Measurements from ENCODE around the gene OSER1. TPM values are rescaled to one million over a fixed set of nuclear protein-coding genes. Genes with fewer than 3 reads are reported as not detected.

OSER1 gene
- total RNA-seq, 4 donors from 2014 or later = 37.6 to 55.3 (median 38.2) TPM

GRCh38 chr20:44160133-44160532, 50.4 kb downstream of the OSER1 start:
- Histone ChIP-seq H3K36me3 (no peaks in the 10 kb centered on the region), H3K27me3 (no peaks in the 10 kb centered on the region), H3K4me1 (no peaks in the 10 kb centered on the region), H3K27ac (no peak overlapping the region), H3K4me3 (no peak overlapping the region), H3K9me3 (no peaks in the 10 kb centered on the region)
- DNase-seq = no peak
- TF ChIP-seq CTCF (IDR thresholded peaks at IDR 0.05) (no peak), POLR2A (IDR thresholded peaks at IDR 0.05) (no peak)

- Histone ChIP-seq H3K4me3 (no peak overlapping the region), H3K27ac (no peak overlapping the region), H3K4me1 (no peaks in the 10 kb centered on the region), H3K36me3 (no peaks in the 10 kb centered on the region), H3K27me3 (no peaks in the 10 kb centered on the region), H3K9me3 (no peaks in the 10 kb centered on the region)
- DNase-seq = no peak
- no peak for TF ChIP-seq POLR2A (IDR thresholded peaks at IDR 0.05)
- no peak for TF ChIP-seq CTCF (IDR thresholded peaks at IDR 0.05)
These were observed 50.9 kb downstream of the OSER1 start for GRCh38 chr20:44159711-44160110.

GRCh38 chr20:44159125-44159524, 51.4 kb downstream of the OSER1 start:
- no peak for DNase-seq
- Histone ChIP-seq H3K36me3 (no peaks in the 10 kb centered on the region), H3K27me3 (no peaks in the 10 kb centered on the region), H3K27ac (no peak overlapping the region), H3K4me1 (no peaks in the 10 kb centered on the region), H3K4me3 (no peak overlapping the region), H3K9me3 (no peaks in the 10 kb centered on the region)
- no peak for TF ChIP-seq POLR2A (IDR thresholded peaks at IDR 0.05)

- H3K27ac ChIP-seq = no peak overlapping the region
- TF ChIP-seq POLR2A (IDR thresholded peaks at IDR 0.05) (no peak), CTCF (IDR thresholded peaks at IDR 0.05) (no peak)
- DNase-seq = no peak
These were observed 53.5 kb downstream of the OSER1 start for GRCh38 chr20:44157061-44157460.

GRCh38 chr20:44154521-44155001, 56.0 kb downstream of the OSER1 start:
- Histone ChIP-seq H3K4me1 (no peaks in the 10 kb centered on the region), H3K9me3 (no peaks in the 10 kb centered on the region), H3K27ac (peak overlapping the region in 2 of 4 donors; percentile 17 to 76), H3K4me3 (no peak overlapping the region), H3K36me3 (no peaks in the 10 kb centered on the region), H3K27me3 (no peaks in the 10 kb centered on the region)
- no peak for DNase-seq
- no peak for TF ChIP-seq CTCF (IDR thresholded peaks at IDR 0.05)
- TF ChIP-seq POLR2A (IDR thresholded peaks at IDR 0.05) = no peak

More at GRCh38 chr20:44157061-44157460, 53.5 kb downstream of the OSER1 start:
- no peaks in the 10 kb centered on the region for H3K4me1 ChIP-seq
- no peaks in the 10 kb centered on the region for H3K36me3 ChIP-seq
- H3K4me3 ChIP-seq = no peak overlapping the region
- H3K9me3 ChIP-seq = no peaks in the 10 kb centered on the region
- no peaks in the 10 kb centered on the region for H3K27me3 ChIP-seq

GRCh38 chr20:44153636-44154043, 56.9 kb downstream of the OSER1 start:
- peak overlapping the region in 2 of 4 donors; percentile 39 to 76 for H3K27ac ChIP-seq
- no peaks in the 10 kb centered on the region for H3K36me3 ChIP-seq
- H3K9me3 ChIP-seq = no peaks in the 10 kb centered on the region
- no peak for DNase-seq
- TF ChIP-seq CTCF (IDR thresholded peaks at IDR 0.05) (no peak), POLR2A (IDR thresholded peaks at IDR 0.05) (no peak)
- no peaks in the 10 kb centered on the region for H3K27me3 ChIP-seq
- no peaks in the 10 kb centered on the region for H3K4me1 ChIP-seq
- H3K4me3 ChIP-seq = no peak overlapping the region

Data from Peyer's patch (tissue), 4 donors.